GM04504 (cell line): ENCODE measurements around the gene FGF22.
A peak's percentile ranks its signal among the peaks of the same experiment; 100 is the strongest.

Experiments
- DNase-seq: peaks from one replicate; pipeline ENCODE4 v3.0.0-alpha.2; 2012; ENCODE audit warnings: low read depth

FGF22 gene

DNA sequence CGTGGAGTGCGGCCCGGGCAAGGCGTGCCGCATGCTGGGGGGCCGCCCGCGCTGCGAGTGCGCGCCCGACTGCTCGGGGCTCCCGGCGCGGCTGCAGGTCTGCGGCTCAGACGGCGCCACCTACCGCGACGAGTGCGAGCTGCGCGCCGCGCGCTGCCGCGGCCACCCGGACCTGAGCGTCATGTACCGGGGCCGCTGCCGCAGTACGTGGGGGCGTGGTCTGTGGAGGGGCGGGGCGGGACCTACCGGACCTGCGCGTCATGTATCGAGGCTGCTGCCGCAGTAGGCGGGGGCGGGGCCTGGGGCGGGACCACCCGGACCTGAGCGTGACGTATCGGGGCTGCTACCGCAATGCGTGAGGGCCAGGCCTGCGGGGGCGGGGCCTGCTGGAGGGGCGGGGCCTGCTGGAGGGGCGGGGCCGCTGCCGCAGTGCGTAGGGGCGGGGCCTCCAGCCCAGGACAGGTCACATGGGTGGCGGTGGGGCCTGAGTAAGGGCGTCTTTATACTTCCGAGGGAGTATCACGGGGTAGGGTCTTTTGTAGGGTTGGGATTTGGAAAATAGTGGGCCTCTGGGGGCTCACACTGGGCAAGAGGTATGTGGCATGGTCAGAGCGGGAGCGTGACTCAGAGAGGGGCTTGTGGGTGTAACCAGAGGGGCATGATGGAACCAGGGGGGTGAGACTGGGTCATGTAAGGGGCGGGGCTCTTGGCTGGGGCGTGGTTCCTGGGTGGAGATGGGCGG is 40.8 kb downstream of the FGF22 start:
- DNase-seq = peak; percentile 93

DNA sequence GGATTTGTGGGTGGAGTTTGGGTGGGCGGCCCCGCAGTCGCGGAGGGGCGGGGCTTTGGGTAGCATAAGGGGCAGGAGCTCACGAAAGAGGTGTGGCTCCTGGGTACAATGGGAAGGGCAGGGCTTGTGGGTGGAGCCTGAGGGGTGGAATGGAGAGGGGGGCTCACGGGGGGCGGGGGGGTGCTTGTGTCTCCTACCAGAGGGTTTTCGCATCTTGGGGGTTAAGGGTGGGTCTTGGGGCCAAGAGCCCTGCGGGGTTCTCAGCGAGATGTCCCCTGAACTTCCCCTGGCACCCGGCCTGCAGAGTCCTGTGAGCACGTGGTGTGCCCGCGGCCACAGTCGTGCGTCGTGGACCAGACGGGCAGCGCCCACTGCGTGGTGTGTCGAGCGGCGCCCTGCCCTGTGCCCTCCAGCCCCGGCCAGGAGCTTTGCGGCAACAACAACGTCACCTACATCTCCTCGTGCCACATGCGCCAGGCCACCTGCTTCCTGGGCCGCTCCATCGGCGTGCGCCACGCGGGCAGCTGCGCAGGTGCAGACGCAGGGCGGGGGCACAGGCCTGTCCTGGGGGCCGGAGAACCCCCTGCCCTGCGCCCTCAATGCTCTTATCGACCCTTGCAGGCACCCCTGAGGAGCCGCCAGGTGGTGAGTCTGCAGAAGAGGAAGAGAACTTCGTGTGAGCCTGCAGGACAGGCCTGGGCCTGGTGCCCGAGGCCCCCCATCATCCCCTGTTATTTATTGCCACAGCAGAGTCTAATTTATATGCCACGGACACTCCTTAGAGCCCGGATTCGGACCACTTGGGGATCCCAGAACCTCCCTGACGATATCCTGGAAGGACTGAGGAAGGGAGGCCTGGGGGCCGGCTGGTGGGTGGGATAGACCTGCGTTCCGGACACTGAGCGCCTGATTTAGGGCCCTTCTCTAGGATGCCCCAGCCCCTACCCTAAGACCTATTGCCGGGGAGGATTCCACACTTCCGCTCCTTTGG is 41.6 kb downstream of the FGF22 start:
- peak; percentile 67 for DNase-seq

DNA sequence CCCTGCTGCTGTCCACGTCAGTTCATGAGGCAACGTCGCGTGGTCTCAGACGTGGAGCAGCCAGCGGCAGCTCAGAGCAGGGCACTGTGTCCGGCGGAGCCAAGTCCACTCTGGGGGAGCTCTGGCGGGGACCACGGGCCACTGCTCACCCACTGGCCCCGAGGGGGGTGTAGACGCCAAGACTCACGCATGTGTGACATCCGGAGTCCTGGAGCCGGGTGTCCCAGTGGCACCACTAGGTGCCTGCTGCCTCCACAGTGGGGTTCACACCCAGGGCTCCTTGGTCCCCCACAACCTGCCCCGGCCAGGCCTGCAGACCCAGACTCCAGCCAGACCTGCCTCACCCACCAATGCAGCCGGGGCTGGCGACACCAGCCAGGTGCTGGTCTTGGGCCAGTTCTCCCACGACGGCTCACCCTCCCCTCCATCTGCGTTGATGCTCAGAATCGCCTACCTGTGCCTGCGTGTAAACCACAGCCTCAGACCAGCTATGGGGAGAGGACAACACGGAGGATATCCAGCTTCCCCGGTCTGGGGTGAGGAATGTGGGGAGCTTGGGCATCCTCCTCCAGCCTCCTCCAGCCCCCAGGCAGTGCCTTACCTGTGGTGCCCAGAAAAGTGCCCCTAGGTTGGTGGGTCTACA is 43.1 kb downstream of the FGF22 start:
- DNase-seq = no peak

DNA sequence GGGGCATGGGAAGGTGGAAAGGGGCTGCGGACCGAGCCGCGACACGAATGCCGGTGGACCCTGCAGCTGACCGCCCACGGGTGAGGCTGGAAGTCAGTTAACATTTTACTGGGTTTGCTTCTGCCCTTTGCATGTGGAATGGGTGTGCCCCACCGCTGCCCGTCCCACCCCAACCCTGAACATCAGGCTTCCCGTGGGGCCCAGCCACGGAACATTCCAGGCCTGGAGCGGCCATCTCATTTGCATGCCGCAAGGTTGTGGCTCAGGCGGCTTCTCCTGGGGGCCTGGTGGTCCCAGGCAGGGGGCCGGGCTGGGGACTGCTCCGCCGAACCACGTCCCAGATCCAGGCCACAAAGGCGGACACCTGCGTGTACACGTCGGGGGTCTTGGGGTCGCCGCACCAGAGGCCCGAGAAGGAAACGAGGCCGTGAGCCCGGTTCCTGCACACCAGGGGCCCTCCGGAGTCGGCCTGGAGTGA is 45.8 kb downstream of the FGF22 start:
- no peak for DNase-seq

DNA sequence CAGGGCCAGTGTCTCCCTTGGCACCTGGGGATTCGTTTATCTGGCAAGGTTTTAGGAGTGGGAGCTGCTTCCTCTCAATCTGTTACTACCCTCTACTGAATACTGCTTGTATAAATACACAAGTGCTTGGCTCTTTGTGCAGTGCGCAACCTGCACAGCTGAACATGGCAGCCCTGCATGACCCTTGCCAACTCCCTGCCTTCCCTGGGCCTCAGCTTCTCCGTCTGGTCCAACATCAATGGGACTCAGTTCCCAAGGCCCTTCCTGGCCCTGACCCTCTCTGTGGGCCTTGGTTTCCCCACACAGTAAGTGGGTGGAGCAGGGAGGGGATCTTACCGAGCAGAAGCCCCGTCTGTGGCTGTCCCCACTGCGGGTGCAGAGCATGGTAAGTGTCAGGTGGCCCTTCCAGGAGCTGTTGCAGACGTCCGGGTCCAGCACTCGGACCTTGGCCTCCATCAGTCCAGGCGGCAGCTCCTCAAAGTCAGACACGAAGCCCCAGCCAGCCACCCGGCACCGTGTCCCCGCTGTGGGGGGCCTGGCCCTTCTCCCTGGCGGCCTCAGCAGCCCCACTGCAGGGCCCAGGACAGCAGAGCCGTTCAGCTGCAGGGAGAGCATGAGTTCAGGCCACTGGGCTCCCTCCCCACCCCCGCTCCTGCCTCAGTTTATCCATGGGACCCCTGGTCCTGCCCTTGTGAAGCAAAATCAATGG is 47.1 kb downstream of the FGF22 start:
- no peak for DNase-seq

DNA sequence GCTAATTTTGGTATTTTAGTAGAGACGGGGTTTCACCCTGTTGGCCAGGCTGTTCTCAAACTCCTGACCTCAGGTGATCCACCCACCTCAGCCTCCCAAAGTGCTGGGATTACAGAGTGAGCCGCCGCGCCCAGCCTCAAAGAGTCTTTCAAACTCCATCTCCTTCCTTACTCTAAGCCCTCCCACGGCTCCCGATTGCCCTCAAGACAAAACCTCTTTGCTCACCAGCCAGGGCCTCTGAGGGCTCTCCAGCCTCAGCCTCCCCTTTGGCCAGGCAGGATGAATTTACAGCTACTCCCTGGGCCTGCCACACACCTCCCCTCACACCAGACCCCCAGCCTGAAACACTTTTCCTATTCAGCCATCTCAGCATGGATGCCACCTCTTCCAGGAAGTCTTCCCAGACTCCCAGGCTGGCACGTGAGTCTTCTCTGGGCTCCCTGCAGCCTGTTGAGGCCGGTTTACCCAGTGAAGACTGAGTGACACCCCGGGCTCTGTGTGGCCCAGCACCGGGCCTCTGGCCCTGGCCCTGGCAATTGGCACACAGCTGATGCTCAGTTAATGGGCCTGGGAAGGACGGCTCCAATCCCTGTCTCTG is 48.0 kb downstream of the FGF22 start:
- DNase-seq = no peak

DNA sequence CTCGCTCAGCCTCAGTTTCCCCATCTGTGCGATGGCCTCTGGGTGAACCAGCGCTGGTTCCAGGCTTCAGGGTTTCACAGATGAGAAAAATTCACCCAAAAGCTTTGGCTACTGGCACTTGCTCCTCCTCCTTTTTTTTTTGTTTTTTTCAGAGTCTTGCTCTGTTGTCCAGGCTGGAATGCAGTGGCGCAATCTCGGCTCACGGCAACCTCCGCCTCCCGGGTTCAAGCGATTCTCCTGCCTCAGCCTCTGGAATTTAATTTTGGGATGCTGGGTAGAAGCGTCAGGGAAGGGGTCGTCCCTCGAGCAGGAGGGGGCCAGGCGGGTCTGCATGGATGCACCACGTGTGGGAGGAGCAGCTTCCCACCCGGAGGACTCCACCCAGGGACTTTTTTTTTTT is 48.5 kb downstream of the FGF22 start:
- DNase-seq = no peak

DNA sequence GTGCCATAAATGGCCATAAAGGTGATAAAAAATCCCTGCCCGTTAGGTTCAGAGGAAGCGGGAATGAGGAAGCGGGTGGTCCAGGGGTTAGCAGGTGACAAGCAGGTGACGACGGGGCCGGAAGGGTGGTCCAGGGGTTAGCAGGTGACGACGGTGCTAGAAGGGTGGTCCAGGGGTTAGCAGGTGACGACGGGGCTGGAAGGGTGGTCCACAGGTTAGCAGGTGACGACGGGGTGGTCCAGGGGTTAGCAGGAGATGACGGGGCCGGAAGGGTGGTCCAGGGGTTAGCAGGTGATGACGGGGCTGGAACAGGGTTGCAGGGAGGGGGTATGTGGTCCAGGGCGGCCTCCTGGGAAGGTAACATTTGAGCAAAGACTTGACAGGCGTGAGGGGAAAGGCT is 49.3 kb downstream of the FGF22 start:
- DNase-seq = no peak

DNA sequence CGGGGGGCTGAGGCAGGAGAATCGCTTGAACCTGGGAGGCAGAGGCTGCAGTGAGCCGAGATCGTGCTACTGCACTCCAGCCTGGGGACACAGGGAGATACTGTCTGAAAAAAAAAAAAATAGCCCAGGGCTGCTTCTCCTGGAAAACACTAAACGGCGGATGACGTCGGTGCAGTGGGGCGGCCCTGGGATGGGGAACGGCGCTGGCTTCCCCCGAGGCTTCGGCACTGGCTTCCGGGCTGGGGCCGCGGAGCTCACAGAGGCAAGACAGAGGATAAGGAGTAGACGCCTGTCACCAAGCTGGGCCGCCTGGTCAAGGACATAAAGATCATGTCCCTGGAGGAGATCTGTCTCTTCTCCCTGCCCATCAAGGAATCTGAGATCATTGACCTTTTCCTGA is 50.5 kb downstream of the FGF22 start:
- DNase-seq = no peak
